GM23338 (cell line): ENCODE measurements around the gene PCSK6. TPM values are rescaled to one million over a fixed set of nuclear protein-coding genes. Genes with fewer than 3 reads are reported as not detected.

Source experiments
- ATAC-seq: fragments of 200-7000 bp; cut with Tn5 transposase; 3 replicates; pipeline ENCODE4 v1.9.1; 2020
- DNase-seq: peaks from one replicate; pipeline ENCODE4 v3.0.0-alpha.2; 2015; ENCODE audit warnings: low spot score
- H2AFZ ChIP-seq: fragments of 200-600 bp; sonication (generic); 2 replicates; pipeline ENCODE4 v1.8.0; 2016; ENCODE audit warnings: antibody characterized with exemption, mild to moderate bottlenecking, moderate library complexity
- H3F3A ChIP-seq: fragments of 200-600 bp; sonication (generic); replicated peaks from 2 replicates; pipeline ENCODE4 v1.8.0; 2017; ENCODE audit warnings: antibody characterized with exemption, mixed run types, low read depth
- H3K27ac ChIP-seq: fragments of 200-600 bp; sonication (generic); 2 replicates; pipeline ENCODE4 v1.6.1; 2016; ENCODE audit warnings: low read depth
- H3K27me3 ChIP-seq: fragments of 200-600 bp; sonication (generic); 2 replicates; pipeline ENCODE4 v1.8.0; 2016; ENCODE audit warnings: mild to moderate bottlenecking, mixed run types, moderate library complexity; ENCODE audit not compliant: insufficient read depth
- H3K36me3 ChIP-seq: fragments of 200-600 bp; sonication (generic); 2 replicates; pipeline ENCODE4 v1.8.0; 2016; ENCODE audit warnings: mild to moderate bottlenecking; ENCODE audit not compliant: insufficient read depth
- H3K4me1 ChIP-seq: fragments of 200-600 bp; sonication (generic); 2 replicates; pipeline ENCODE4 v1.8.0; 2016; ENCODE audit warnings: mild to moderate bottlenecking, moderate library complexity; ENCODE audit not compliant: insufficient read depth
- H3K4me2 ChIP-seq: fragments of 200-600 bp; sonication (generic); 2 replicates; pipeline ENCODE4 v1.7.1; 2017; ENCODE audit warnings: mixed run types
- H3K4me3 ChIP-seq: fragments of 200-600 bp; sonication (generic); 2 replicates; pipeline ENCODE4 v1.6.1; 2016; ENCODE audit warnings: mixed run types
- H3K79me2 ChIP-seq: fragments of 200-600 bp; sonication (generic); replicated peaks from 2 replicates; pipeline ENCODE4 v1.8.0; 2017; ENCODE audit warnings: mild to moderate bottlenecking; ENCODE audit not compliant: insufficient read depth
- H3K9me2 ChIP-seq: fragments of 200-600 bp; sonication (generic); 2 replicates; pipeline ENCODE4 v1.8.0; 2017; ENCODE audit not compliant: insufficient read depth
- H4K20me1 ChIP-seq: fragments of 200-600 bp; sonication (generic); replicated peaks from 2 replicates; pipeline ENCODE4 v1.8.0; 2017; ENCODE audit warnings: mild to moderate bottlenecking; ENCODE audit not compliant: insufficient read depth
- H3K27ac Mint-ChIP-seq: 2 replicates; pipeline ENCODE4 v1.8.0; 2020; ENCODE audit warnings: inconsistent platforms, mild to moderate bottlenecking, moderate library complexity, mixed read lengths
- H3K27me3 Mint-ChIP-seq: 3 replicates; pipeline ENCODE4 v1.8.0; 2022; ENCODE audit warnings: low read depth, mild to moderate bottlenecking, moderate library complexity, mixed read lengths, inconsistent platforms; ENCODE audit not compliant: insufficient read depth, poor library complexity
- H3K36me3 Mint-ChIP-seq: 3 replicates; pipeline ENCODE4 v1.8.0; 2021; ENCODE audit warnings: low read depth, mild to moderate bottlenecking, inconsistent platforms, moderate library complexity, mixed read lengths
- H3K4me1 Mint-ChIP-seq: 3 replicates; pipeline ENCODE4 v1.8.0; 2020; ENCODE audit warnings: mild to moderate bottlenecking, inconsistent platforms, mixed read lengths
- H3K4me3 Mint-ChIP-seq: 3 replicates; pipeline ENCODE4 v1.8.0; 2021; ENCODE audit warnings: moderate library complexity, mild to moderate bottlenecking, inconsistent platforms, mixed read lengths
- H3K9me3 Mint-ChIP-seq: 3 replicates; pipeline ENCODE4 v1.8.0; 2020; ENCODE audit warnings: moderate library complexity, mild to moderate bottlenecking, inconsistent platforms, mixed read lengths
- CREB1 ChIP-seq: fragments of 250-450 bp; sonication (Bioruptor Pico); IDR thresholded peaks from 2 replicates; pipeline ENCODE4 v1.5.0; 2020; ENCODE audit warnings: low read depth, mild to moderate bottlenecking, moderate library complexity
- CTCF ChIP-seq, 2 experiments: fragments of 200-600 bp in 1 of 2; sonication (generic) in 1 of 2; conservative IDR thresholded peaks; 2 replicates each; pipeline versions ENCODE4 v1.5.1 to v1.6.1; 2016 to 2017; ENCODE audit warnings: antibody characterized with exemption in 2 of 2, low read depth in 2 of 2, mild to moderate bottlenecking in 2 of 2, moderate library complexity in 1 of 2
- EZH2 ChIP-seq: fragments of 200-600 bp; sonication (generic); IDR thresholded peaks from one replicate; pipeline ENCODE4 v1.8.0; 2017; ENCODE audit warnings: antibody characterized with exemption, mild to moderate bottlenecking, low read depth; ENCODE audit not compliant: unreplicated experiment
- EZH2phosphoT487 ChIP-seq: fragments of 200-600 bp; sonication (generic); IDR thresholded peaks from one replicate; pipeline ENCODE4 v1.8.1; 2018; ENCODE audit warnings: antibody characterized with exemption; ENCODE audit not compliant: unreplicated experiment
- JUNB ChIP-seq: IDR thresholded peaks from one replicate; pipeline ENCODE4 v1.6.1; 2016; ENCODE audit warnings: antibody characterized with exemption; ENCODE audit not compliant: unreplicated experiment
- NANOG ChIP-seq: IDR thresholded peaks from 2 replicates; pipeline ENCODE4 v1.6.1; 2016; ENCODE audit warnings: antibody characterized with exemption, borderline replicate concordance
- POLR2AphosphoS5 ChIP-seq: IDR thresholded peaks from 2 replicates; pipeline ENCODE4 v1.6.1; 2016; ENCODE audit warnings: antibody characterized with exemption, low read depth
- REST ChIP-seq: IDR thresholded peaks from one replicate; pipeline ENCODE4 v1.6.1; 2018; ENCODE audit warnings: antibody characterized with exemption; ENCODE audit not compliant: unreplicated experiment
- STAT1 ChIP-seq: IDR thresholded peaks from one replicate; pipeline ENCODE4 v1.6.1; 2016; ENCODE audit warnings: antibody characterized with exemption; ENCODE audit not compliant: unreplicated experiment
- ZNF114 ChIP-seq: fragments of 250-450 bp; sonication (Bioruptor Pico); IDR thresholded peaks from 2 replicates; pipeline ENCODE4 v1.5.0; 2020; ENCODE audit warnings: mild to moderate bottlenecking, moderate library complexity
- ZNF331 ChIP-seq: fragments of 250-450 bp; sonication (Bioruptor Pico); IDR thresholded peaks from 2 replicates; pipeline ENCODE4 v1.5.0; 2020; ENCODE audit warnings: low read depth, mild to moderate bottlenecking, moderate library complexity
- ZNF462 ChIP-seq: fragments of 250-450 bp; sonication (Bioruptor Pico); IDR thresholded peaks from 2 replicates; pipeline ENCODE4 v1.5.0; 2020; ENCODE audit warnings: mild to moderate bottlenecking, moderate library complexity
- polyA plus RNA-seq: library from polyadenylated mRNA; unstranded; fragments of >200 nt; fragmentation: Nextera tagmentation; extraction: Ambion mirVana; gene quantifications from 2 replicates; pipeline ENCODE4 v1.2.1, GENCODE V29; 2016
- total RNA-seq: library from RNA; depleted of rRNA; stranded (reverse); fragments of >200 nt; shearing (Covaris generic); gene quantifications from 2 replicates; pipeline ENCODE4 v1.2.3, GENCODE V29; 2014
- TF ChIP-seq, protein P1 (sequence below): IDR thresholded peaks from 2 replicates; pipeline ENCODE4 v1.6.1; 2016; ENCODE audit warnings: antibody characterized with exemption

The PCSK6 gene
- total and polyA plus RNA-seq, 2 experiments from 2014 or later, result 1.7 to 6.7 TPM

DNA sequence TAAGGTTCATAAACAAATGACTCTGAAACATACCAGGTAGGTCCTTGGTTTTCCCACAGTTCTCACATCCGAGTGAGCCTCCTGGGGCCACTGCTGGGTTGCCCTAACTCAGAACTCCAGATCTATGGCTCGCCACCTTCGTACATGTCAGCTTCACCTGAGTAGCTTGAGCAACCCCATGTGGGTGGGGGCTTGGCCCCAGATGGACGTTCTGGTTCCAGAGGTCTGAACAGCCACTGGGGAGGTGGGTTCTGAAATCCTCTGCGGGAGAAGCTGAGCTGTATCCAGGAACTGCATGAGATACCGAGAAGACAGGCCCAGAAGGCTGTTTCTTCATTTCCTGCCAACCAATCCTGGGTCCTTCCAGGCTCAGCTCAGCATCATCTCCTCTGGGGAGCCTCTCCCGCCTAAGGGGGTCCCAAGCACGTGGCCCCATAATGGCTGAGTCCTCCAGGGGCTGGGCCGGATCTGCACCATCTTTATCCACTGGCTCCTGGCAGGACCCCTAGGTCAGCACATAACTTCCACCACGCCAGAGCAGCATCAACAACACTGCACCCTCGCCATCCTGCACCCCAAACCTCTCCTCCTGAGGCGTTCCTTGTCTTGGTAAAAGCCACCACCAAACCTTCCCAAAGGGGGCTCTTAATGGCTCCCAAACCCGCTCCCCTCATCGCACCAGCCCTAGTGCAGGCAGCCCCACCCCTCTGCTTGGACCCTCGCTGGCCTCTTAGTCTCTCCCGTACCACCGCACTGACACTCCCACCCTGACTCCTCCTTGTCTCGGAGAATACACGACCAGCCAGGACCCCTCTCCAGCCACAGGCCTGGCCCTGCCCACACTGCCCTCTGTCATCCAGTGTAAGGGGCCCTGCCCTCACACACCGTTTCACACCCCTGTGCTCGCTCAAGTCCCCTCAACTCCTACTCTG is 39.8 kb downstream of the PCSK6 start:
- H3K27me3 ChIP-seq, result no peaks in the 10 kb centered on the region
- no peaks in the 10 kb centered on the region for H3K36me3 ChIP-seq
- no peaks in the 10 kb centered on the region; the same call in 1 of the 2 replicates for H3K4me1 ChIP-seq
- TF ChIP-seq CTCF (conservative IDR thresholded peaks at IDR 0.05; ENCODE audit: low read depth in 2 of 2) (no peak), ZNF331 (CRISPR knock-in tag) (no peak), EZH2phosphoT487 (no peak), JUNB (no peak), CREB1 (no peak), REST (no peak), POLR2AphosphoS5 (no peak), NANOG (no peak), ZNF114 (no peak), ZNF462 (CRISPR knock-in tag) (no peak), EZH2 (no peak), STAT1 (no peak)
- TF ChIP-seq, protein P1, sequence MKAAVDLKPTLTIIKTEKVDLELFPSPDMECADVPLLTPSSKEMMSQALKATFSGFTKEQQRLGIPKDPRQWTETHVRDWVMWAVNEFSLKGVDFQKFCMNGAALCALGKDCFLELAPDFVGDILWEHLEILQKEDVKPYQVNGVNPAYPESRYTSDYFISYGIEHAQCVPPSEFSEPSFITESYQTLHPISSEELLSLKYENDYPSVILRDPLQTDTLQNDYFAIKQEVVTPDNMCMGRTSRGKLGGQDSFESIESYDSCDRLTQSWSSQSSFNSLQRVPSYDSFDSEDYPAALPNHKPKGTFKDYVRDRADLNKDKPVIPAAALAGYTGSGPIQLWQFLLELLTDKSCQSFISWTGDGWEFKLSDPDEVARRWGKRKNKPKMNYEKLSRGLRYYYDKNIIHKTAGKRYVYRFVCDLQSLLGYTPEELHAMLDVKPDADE, result no peak
- no peak overlapping the region for H2AFZ ChIP-seq
- H3K9me2 ChIP-seq, result no peaks in the 10 kb centered on the region
- no peaks in the 10 kb centered on the region for H3F3A ChIP-seq
- H3K4me3 Mint-ChIP-seq, result no peak overlapping the region
- peaks cover 14% of the 10 kb centered on the region for H3K4me1 Mint-ChIP-seq
- no peaks in the 10 kb centered on the region for H3K79me2 ChIP-seq
- H3K27ac Mint-ChIP-seq, result no peak overlapping the region
- H4K20me1 ChIP-seq, result no peaks in the 10 kb centered on the region
- no peaks in the 10 kb centered on the region for H3K36me3 Mint-ChIP-seq
- H3K27me3 Mint-ChIP-seq, result no peaks in the 10 kb centered on the region
- H3K9me3 Mint-ChIP-seq, result no peaks in the 10 kb centered on the region
- DNase-seq, result no peak
- no peak overlapping the region for H3K27ac ChIP-seq
- no peak overlapping the region for H3K4me3 ChIP-seq
- H3K4me2 ChIP-seq, result no peak overlapping the region
- no peak for ATAC-seq
